Measurements from ENCODE around the gene FAM151A.

Gene FAM151A

GRCh38 chr1:54603241-54603640, 20.1 kb downstream of the FAM151A start:
- H3K4me3 ChIP-seq (ENCODE audit: low read depth, low read length), result no peak overlapping the region
- no peak for TF ChIP-seq MAX (IDR thresholded peaks at IDR 0.05; ENCODE audit: low read depth, low read length)
- TF ChIP-seq MYC (IDR thresholded peaks at IDR 0.05; ENCODE audit: low read depth, low read length), result no peak
- no peak for TF ChIP-seq CTCF (IDR thresholded peaks at IDR 0.05; ENCODE audit: low read depth, low read length)
- TF ChIP-seq POLR2A (IDR thresholded peaks at IDR 0.05; ENCODE audit: extremely low read depth, insufficient read length), result no peak
- DNase-seq (ENCODE audit: low read depth), result no peak

- H3K4me3 ChIP-seq (ENCODE audit: low read depth, low read length), result no peak overlapping the region
- DNase-seq (ENCODE audit: low read depth), result no peak
- TF ChIP-seq CTCF (IDR thresholded peaks at IDR 0.05; ENCODE audit: low read depth, low read length) (no peak), POLR2A (IDR thresholded peaks at IDR 0.05; ENCODE audit: extremely low read depth, insufficient read length) (no peak), MAX (IDR thresholded peaks at IDR 0.05; ENCODE audit: low read depth, low read length) (no peak), MYC (IDR thresholded peaks at IDR 0.05; ENCODE audit: low read depth, low read length) (no peak)
Measured at GRCh38 chr1:54602554-54602953, 20.8 kb downstream of the FAM151A start.

GRCh38 chr1:54601730-54602129, 21.6 kb downstream of the FAM151A start:
- no peak for TF ChIP-seq CTCF (IDR thresholded peaks at IDR 0.05; ENCODE audit: low read depth, low read length)
- DNase-seq (ENCODE audit: low read depth), result no peak
- H3K4me3 ChIP-seq (ENCODE audit: low read depth, low read length), result no peak overlapping the region

GRCh38 chr1:54600947-54601721, 22.2 kb downstream of the FAM151A start:
- no peak overlapping the region for H3K4me3 ChIP-seq (ENCODE audit: low read depth, low read length)
- TF ChIP-seq MYC (IDR thresholded peaks at IDR 0.05; ENCODE audit: low read depth, low read length) (no peak), MAX (IDR thresholded peaks at IDR 0.05; ENCODE audit: low read depth, low read length) (no peak), CTCF (IDR thresholded peaks at IDR 0.05; ENCODE audit: low read depth, low read length) (no peak), POLR2A (IDR thresholded peaks at IDR 0.05; ENCODE audit: extremely low read depth, insufficient read length) (no peak)
- DNase-seq (ENCODE audit: low read depth), result no peak

GRCh38 chr1:54599211-54599823, 24.0 kb downstream of the FAM151A start:
- TF ChIP-seq MAX (IDR thresholded peaks at IDR 0.05; ENCODE audit: low read depth, low read length) (no peak), POLR2A (IDR thresholded peaks at IDR 0.05; ENCODE audit: extremely low read depth, insufficient read length) (no peak), CTCF (IDR thresholded peaks at IDR 0.05; ENCODE audit: low read depth, low read length) (no peak), MYC (IDR thresholded peaks at IDR 0.05; ENCODE audit: low read depth, low read length) (no peak)
- no peak overlapping the region for H3K4me3 ChIP-seq (ENCODE audit: low read depth, low read length)
- DNase-seq (ENCODE audit: low read depth), result no peak
